ENCODE measurements around the gene EIF5B. TPM values are rescaled to one million over a fixed set of nuclear protein-coding genes. Genes with fewer than 3 reads are reported as not detected.

EIF5B gene
- total RNA-seq, 1 experiment from 2014 or later: 58.1 TPM

DNA sequence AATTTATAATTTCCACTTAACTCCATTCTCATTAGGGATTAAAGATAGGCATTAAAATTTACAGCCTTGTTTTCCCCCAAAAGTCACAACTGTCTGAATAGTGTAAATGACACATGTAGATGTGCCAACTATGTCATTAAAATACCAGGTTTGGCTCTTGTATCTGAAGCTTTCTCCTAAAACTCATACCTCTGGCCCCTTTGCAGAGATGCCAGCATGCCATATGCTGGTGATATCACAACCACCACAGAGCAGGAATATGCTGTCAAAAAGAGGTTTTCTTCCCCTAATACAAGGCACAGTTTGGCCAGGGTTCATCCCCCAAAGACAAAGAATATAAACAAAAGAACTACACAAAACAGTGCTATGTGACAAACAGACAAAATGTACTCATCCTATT is 87.2 kb downstream of the EIF5B start:
- Histone ChIP-seq H3K9ac (ENCODE audit: extremely low read depth, insufficient read length, low read length) (no peak overlapping the region), H3K56ac (ENCODE audit: insufficient read length, low read depth, low read length) (no peak overlapping the region)
- peaks cover 19 to 75% (median 64%) of the 10 kb centered on the region in 3 experiments; a peak in 6 of 7 replicates for H3K36me3 Mint-ChIP-seq (ENCODE audit: insufficient read depth in 1 of 3, low read depth in 3 of 3)

More for the DNA sequence above, 87.2 kb downstream of the EIF5B start:
- H3K4ac ChIP-seq (ENCODE audit: low read depth, low read length): no peak overlapping the region
- H3K79me2 ChIP-seq (ENCODE audit: insufficient read depth, low read length): no peaks in the 10 kb centered on the region
- no peak overlapping the region for H4K8ac ChIP-seq (replicated peaks; ENCODE audit: insufficient read length, low read depth, low read length)
- H3K4me1 ChIP-seq (ENCODE audit: insufficient read depth, low read length): no peaks in the 10 kb centered on the region
- H2BK15ac ChIP-seq (ENCODE audit: low read depth, low read length): no peak overlapping the region
- H4K5ac ChIP-seq (ENCODE audit: insufficient read length, low read depth, low read length): no peak overlapping the region
- no peak overlapping the region for H2BK12ac ChIP-seq (ENCODE audit: insufficient read length, low read depth, low read length)
- no peaks in the 10 kb centered on the region for H3K9me3 ChIP-seq (ENCODE audit: control insufficient read depth, low read depth, low read length)
- H3K79me1 ChIP-seq (ENCODE audit: insufficient read depth, low read depth, low read length, poor library complexity, severe bottlenecking): no peaks in the 10 kb centered on the region
- no peak overlapping the region for H2BK5ac ChIP-seq (ENCODE audit: insufficient read length, low read length)
- no peaks in the 10 kb centered on the region for H3K9me3 Mint-ChIP-seq
- no peak for DNase-seq
- no peaks in the 10 kb centered on the region for H3K27me3 ChIP-seq (ENCODE audit: insufficient read depth, low read length)
- H3K23me2 ChIP-seq (ENCODE audit: insufficient read length, low read depth, low read length, poor library complexity, severe bottlenecking): no peaks in the 10 kb centered on the region
- no peaks in the 10 kb centered on the region for H3K4me1 Mint-ChIP-seq
- H3T11ph ChIP-seq (ENCODE audit: low read length): no peak overlapping the region
- no peak overlapping the region for H3K27ac ChIP-seq (ENCODE audit: insufficient read length, low read depth, low read length)
- H3K23ac ChIP-seq (ENCODE audit: insufficient read length, low read depth, low read length): no peak overlapping the region
- H3K27me3 Mint-ChIP-seq (ENCODE audit: low read depth): no peaks in the 10 kb centered on the region
- H2BK120ac ChIP-seq (ENCODE audit: low read depth, low read length, poor library complexity, severe bottlenecking): no peak overlapping the region
- H2AFZ ChIP-seq (ENCODE audit: low read length): no peak overlapping the region
- H2AK5ac ChIP-seq (ENCODE audit: insufficient read length, low read length): no peak overlapping the region
- H4K20me1 ChIP-seq (ENCODE audit: control insufficient read depth, insufficient read depth, insufficient read length): no peaks in the 10 kb centered on the region
- TF ChIP-seq, protein P1, sequence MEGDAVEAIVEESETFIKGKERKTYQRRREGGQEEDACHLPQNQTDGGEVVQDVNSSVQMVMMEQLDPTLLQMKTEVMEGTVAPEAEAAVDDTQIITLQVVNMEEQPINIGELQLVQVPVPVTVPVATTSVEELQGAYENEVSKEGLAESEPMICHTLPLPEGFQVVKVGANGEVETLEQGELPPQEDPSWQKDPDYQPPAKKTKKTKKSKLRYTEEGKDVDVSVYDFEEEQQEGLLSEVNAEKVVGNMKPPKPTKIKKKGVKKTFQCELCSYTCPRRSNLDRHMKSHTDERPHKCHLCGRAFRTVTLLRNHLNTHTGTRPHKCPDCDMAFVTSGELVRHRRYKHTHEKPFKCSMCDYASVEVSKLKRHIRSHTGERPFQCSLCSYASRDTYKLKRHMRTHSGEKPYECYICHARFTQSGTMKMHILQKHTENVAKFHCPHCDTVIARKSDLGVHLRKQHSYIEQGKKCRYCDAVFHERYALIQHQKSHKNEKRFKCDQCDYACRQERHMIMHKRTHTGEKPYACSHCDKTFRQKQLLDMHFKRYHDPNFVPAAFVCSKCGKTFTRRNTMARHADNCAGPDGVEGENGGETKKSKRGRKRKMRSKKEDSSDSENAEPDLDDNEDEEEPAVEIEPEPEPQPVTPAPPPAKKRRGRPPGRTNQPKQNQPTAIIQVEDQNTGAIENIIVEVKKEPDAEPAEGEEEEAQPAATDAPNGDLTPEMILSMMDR (conservative IDR thresholded peaks at IDR 0.05): no peak
- no peak overlapping the region for H3K27ac Mint-ChIP-seq
- H3K14ac ChIP-seq (ENCODE audit: insufficient read depth, low read length): no peak overlapping the region
- H3K4me2 ChIP-seq (ENCODE audit: insufficient read depth, insufficient read length, low read length): no peak overlapping the region
- no peak overlapping the region for H3K4me3 Mint-ChIP-seq
- no peak overlapping the region for H3K18ac ChIP-seq (ENCODE audit: insufficient read length, low read depth, low read length)
- H2BK20ac ChIP-seq (ENCODE audit: low read depth, low read length, poor library complexity, severe bottlenecking): no peak overlapping the region
- H4K91ac ChIP-seq (ENCODE audit: insufficient read length, low read depth, low read length): no peak overlapping the region
